Pancreas (tissue), 10 donors: ENCODE measurements around the gene NARF. TPM values are rescaled to one million over a fixed set of nuclear protein-coding genes. Genes with fewer than 3 reads are reported as not detected.

Experiments used
- ATAC-seq, 4 donors: fragments of 200-7000 bp; cut with Tn5 transposase; one replicate each; pipeline versions ENCODE4 v1.8.0 to v1.9.1; 2020; ENCODE audit warnings: mild to moderate bottlenecking in 4 of 4, moderate library complexity in 4 of 4
- DNase-seq, 6 donors: peaks; one replicate each; pipeline ENCODE4 v3.0.0-alpha.2; 2020
- FAIRE-seq: peaks from 2 replicates; lab custom pipeline; 2012; peaks lifted over from hg19 to GRCh38; lab: Jason Lieb, UNC
- H3K27ac ChIP-seq, 4 donors: fragments of 200-600 bp; sonication (generic); 1 replicate in 3 of 4; 2 replicates in 1 of 4; pipeline versions ENCODE4 v1.5.0 to v1.8.0; 2020
- H3K27me3 ChIP-seq, 4 donors: fragments of 200-600 bp; one replicate each; pipeline ENCODE4 v1.8.0; 2021
- H3K36me3 ChIP-seq, 3 donors: fragments of 200-600 bp; sonication (generic) in 1 of 3; one replicate each; pipeline versions ENCODE4 v1.5.0 to v1.8.0; 2020 to 2021
- H3K4me1 ChIP-seq, 3 donors: fragments of 200-600 bp; one replicate each; pipeline ENCODE4 v1.8.0; 2021
- H3K4me3 ChIP-seq, 4 donors: fragments of 200-600 bp; sonication (generic) in 2 of 4; one replicate each; pipeline versions ENCODE4 v1.5.0 to v1.8.0; 2020 to 2021
- H3K9me3 ChIP-seq, 4 donors: fragments of 200-600 bp; one replicate each; pipeline ENCODE4 v1.8.0; 2021
- WGBS, 2 donors: extraction: QIAGEN DNeasy Blood & Tissue Kit; methylation state at CpG; one replicate each; pipeline ENCODE4 v1.1.7; 2013; 5-methylcytosine and 5-hydroxymethylcytosine counted together
- intact Hi-C, 3 donors: fragments of 100-400 bp; cut with DNase I; formaldehyde crosslinking; loops; one replicate each; pipeline versions ENCODE4 v1.11.1 to v1.14.2; 2022
- polyA plus RNA-seq, 2 donors: library from polyadenylated mRNA; stranded (reverse); fragments of 200-250 nt; gene quantifications; one replicate each; pipeline ENCODE4 v1.2.3, GENCODE V29; 2013
- total RNA-seq, 6 donors: library from RNA; stranded (reverse); fragmentation: NEBNext Ultra II Directional in 4 of 6; extraction: Animal tissue kit (Norgen Biotek cat#: 25700) in 4 of 6; gene quantifications; one replicate each; pipeline versions ENCODE4 v1.2.1 to v1.2.4, GENCODE V29; 2021 to 2023
- TF ChIP-seq, protein P1 (sequence below), 4 donors: fragments of 200-600 bp; sonication (generic) in 3 of 4; IDR thresholded peaks; one replicate each; pipeline versions ENCODE4 v1.5.0 to v1.8.0; 2021; ENCODE audit warnings: antibody characterized with exemption in 4 of 4
- donor health status: healthy with polysubstance abuse.
- donor health status: DM: no; HTN: no; CAD: no; lungs with moderate emphysema.
- donor health status: DM: no; HTN: no; CAD: no.
- donor health status: control.
- donor health status: control.
- donor health status: Bipolar disorder and iron deficiency.
- donor health status: DM: yes; HTN: yes; CAD: no.
- donor health status: DM: no; HTN: no; CAD: no.
- donor health status: DM: no; HTN: no; CAD: no.
- donor health status: DM: yes; HTN: yes; CAD: no.

The NARF gene
- total and polyA plus RNA-seq, 8 donors, result 21.3 to 96.9 (median 34.1) TPM

DNA sequence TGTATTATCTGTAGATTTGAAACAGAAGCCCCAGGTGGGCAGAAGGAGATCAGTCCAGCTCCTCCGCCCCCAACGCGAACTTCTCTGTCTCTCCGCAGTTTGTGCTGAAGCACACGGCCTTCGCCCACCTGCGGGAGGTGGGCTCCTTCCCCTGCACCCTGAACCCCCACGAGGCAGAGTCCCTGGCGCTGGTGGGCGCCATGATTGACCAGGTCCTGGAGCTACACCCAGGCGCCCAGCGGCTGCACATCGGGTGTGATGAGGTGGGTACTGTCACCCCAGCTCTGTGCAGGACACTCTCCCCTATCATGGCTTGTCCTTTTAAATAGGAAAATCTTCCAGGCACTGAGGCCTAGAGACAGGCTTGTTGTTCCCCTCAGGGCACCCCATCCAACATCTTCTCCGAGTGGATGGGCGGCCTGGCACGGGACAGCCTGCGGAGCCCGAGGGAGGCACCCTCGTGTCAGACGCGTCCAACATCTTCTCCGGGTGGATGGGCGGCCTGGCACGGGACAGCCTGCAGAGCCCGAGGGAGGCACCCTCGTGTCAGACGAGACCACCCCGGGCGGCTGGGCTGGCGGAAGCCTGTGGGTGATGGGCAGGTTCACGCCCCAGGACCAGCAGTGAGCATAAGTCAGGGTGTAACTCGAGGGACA is 24.9 kb upstream of the NARF start:
- intact Hi-C loops, result no loop called here
- no peak for FAIRE-seq

DNA sequence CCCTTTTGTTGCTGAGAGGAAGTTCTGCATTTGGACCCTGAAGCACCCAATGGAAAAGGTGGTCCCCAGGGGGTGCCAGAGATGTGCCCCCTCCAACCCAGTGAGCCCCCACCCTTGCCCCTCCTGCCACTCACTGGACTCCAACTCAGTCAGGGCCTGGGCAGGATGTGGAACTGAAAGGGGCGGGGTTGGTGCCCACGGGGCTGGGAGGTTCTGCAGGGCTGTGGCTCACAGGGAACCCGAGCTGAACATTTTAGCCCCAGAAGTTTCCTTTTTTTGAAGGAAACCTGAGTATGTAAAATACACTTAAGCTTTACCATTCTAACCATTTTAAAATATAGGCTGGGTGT is 24.4 kb upstream of the NARF start:
- ATAC-seq, result no peak
- TF ChIP-seq, protein P1, sequence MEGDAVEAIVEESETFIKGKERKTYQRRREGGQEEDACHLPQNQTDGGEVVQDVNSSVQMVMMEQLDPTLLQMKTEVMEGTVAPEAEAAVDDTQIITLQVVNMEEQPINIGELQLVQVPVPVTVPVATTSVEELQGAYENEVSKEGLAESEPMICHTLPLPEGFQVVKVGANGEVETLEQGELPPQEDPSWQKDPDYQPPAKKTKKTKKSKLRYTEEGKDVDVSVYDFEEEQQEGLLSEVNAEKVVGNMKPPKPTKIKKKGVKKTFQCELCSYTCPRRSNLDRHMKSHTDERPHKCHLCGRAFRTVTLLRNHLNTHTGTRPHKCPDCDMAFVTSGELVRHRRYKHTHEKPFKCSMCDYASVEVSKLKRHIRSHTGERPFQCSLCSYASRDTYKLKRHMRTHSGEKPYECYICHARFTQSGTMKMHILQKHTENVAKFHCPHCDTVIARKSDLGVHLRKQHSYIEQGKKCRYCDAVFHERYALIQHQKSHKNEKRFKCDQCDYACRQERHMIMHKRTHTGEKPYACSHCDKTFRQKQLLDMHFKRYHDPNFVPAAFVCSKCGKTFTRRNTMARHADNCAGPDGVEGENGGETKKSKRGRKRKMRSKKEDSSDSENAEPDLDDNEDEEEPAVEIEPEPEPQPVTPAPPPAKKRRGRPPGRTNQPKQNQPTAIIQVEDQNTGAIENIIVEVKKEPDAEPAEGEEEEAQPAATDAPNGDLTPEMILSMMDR (IDR thresholded peaks at IDR 0.05), result no peak

More for the DNA sequence above, 24.9 kb upstream of the NARF start:
- no peak overlapping the region for H3K27ac ChIP-seq
- no peak overlapping the region for H3K4me3 ChIP-seq
- H3K36me3 ChIP-seq, result no peaks in the 10 kb centered on the region
- ATAC-seq (no peak), DNase-seq (peak in 1 of 6 donors; percentile 75)
- H3K9me3 ChIP-seq, result no peaks in the 10 kb centered on the region
- WGBS, 2 donors, result 92% methylated on average over 32 of the region's 32 CpGs
- H3K4me1 ChIP-seq, result peaks cover 5 to 10% (median 9%) of the 10 kb centered on the region in 3 donors
- TF ChIP-seq, protein P1 (IDR thresholded peaks at IDR 0.05), result no peak
- no peaks in the 10 kb centered on the region for H3K27me3 ChIP-seq

DNA sequence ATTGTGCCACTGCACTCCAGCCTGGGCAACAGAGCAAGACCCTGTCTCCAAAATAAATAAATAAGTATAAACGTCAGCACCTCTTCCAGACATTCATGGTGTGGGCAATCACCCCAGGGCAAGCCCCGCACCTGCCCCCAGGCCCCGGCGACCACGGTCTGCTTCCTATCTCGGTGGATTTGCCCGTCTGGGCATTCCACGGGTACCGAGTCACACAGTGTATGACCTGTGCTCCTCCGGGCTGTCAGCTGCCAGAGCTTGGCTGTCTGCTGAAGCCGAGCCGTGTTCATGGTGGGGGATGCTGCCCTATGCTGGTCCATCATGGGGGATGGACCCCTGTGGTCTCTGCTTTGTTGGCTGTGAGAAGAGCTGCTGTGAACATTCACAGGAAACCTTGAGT is 23.4 kb upstream of the NARF start:
- intact Hi-C loops, result no loop called here
- ATAC-seq (no peak), FAIRE-seq (no peak), DNase-seq (peak in 1 of 6 donors; percentile 54)
- WGBS, 2 donors, result 93 to 95% methylated on average over 12 of the region's 12 CpGs
- TF ChIP-seq, protein P1 (IDR thresholded peaks at IDR 0.05), result no peak
- H3K4me1 ChIP-seq, result peaks cover 5 to 10% (median 9%) of the 10 kb centered on the region in 3 donors
- no peaks in the 10 kb centered on the region for H3K27me3 ChIP-seq
- no peaks in the 10 kb centered on the region for H3K36me3 ChIP-seq
- no peaks in the 10 kb centered on the region for H3K9me3 ChIP-seq
- no peak overlapping the region for H3K4me3 ChIP-seq
- H3K27ac ChIP-seq, result no peak overlapping the region

More for the DNA sequence above, 24.4 kb upstream of the NARF start:
- H3K27me3 ChIP-seq, result no peaks in the 10 kb centered on the region
- peak in 1 of 6 donors; percentile 38 for DNase-seq
- H3K4me1 ChIP-seq, result peaks cover 5 to 10% (median 9%) of the 10 kb centered on the region in 3 donors
- no peaks in the 10 kb centered on the region for H3K9me3 ChIP-seq
- no peak for FAIRE-seq
- WGBS, 2 donors, result 84% methylated on average over 3 of the region's 3 CpGs
- H3K36me3 ChIP-seq, result no peaks in the 10 kb centered on the region
- H3K4me3 ChIP-seq, result no peak overlapping the region
- intact Hi-C loops, result no loop called here
- H3K27ac ChIP-seq, result no peak overlapping the region

DNA sequence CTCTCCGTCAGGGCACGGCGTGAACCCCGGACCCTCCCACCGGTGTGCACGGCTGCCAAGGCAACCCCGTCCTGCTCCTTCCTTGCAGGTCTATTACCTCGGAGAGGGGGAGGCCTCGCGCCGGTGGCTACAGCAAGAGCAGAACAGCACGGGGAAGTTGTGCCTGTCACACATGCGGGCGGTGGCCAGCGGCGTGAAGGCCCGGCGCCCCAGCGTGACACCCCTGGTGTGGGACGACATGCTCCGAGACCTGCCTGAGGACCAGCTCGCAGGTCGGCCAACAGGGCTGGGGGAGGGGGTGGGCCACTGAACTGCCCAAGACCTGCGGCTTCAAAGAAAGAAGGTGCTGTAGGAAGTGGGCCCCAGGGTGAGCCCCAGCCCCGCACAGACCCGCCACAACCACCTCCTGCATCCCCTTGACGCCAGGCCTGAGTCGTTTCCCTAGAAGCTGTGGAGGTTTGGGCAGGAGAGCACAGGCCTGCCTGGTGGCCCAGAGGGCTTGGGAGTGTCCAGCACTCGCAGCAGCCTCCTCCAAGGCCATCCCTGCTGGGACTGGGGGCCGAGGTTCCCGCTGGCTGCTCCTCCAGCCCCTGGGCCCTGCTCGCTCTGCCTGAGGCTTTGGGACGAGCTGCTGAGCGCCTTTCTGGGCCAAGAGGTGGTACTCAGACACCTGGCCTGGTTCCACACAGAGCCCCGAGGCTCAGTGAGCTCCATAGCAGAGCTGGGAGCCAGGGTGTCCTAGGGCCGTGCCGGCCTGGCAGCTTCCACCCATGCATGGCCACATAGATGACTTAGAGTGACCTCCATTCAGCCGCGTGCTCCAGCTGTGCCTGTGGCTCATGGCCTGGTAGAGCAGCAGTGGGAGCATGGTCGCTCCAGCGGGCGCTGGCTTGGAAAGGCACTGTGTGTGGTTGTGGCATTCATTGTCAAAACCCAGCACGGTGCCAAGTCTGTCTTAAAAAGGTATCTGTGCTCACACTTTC is 22.6 kb upstream of the NARF start:
- no peaks in the 10 kb centered on the region for H3K9me3 ChIP-seq
- peaks cover 5 to 10% (median 9%) of the 10 kb centered on the region in 3 donors for H3K4me1 ChIP-seq
- TF ChIP-seq, protein P1 (IDR thresholded peaks at IDR 0.05), result no peak
- no peaks in the 10 kb centered on the region for H3K27me3 ChIP-seq
- ATAC-seq, result peak; percentile 15 to 35 (median 24)
- H3K36me3 ChIP-seq, result no peaks in the 10 kb centered on the region
- FAIRE-seq, result no peak
- peak overlapping the region in 3 of 4 donors; percentile 25 to 41 (median 35) for H3K27ac ChIP-seq
- WGBS, 2 donors, result 78 to 83% methylated on average over 42 to 43 of the region's 43 CpGs
- DNase-seq, result peak in 3 of 6 donors; percentile 44 to 79 (median 62)
- no peak overlapping the region for H3K4me3 ChIP-seq
- intact Hi-C loops, result no loop called here
